ENCODE results near the gene KRTAP4-7. TPM values are rescaled to one million over a fixed set of nuclear protein-coding genes. Genes with fewer than 3 reads are reported as not detected.
A peak's percentile ranks its signal among the peaks of the same experiment; 100 is the strongest.
"Not testable (repeated sequence)": the region's sequence is repeated elsewhere in the genome, so short reads cannot be mapped to it uniquely, and the experiment has no call there.

The KRTAP4-7 gene
- total and polyA plus RNA-seq, 2 of the 4 experiments (the other 2 are of a cell fraction), result not detected

DNA sequence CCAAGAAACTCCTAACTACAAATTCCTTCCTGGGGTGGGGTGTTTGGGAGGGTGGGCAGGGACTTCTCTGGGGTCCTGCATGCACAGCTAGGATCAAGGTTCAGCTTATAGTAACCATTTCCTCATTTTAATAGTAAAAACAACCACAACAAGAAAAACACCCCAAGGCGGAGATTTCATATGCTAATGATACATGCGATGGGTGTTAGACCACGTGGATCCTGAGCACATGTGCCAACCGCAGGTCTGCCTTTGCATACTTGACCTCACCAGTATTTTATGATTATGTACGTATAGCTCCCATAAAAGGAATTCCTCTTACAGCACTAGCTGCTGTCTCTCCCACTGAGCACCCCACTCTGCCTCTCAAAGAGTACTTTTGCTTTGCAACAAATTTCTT lies 32.3 kb downstream of the KRTAP4-7 start:
- CTCF ChIA-PET, result interaction anchor here (0.6 kb wide), 1 partner anchor 108 kb away, joined by 3 read pairs; no protein-coding TSS in a partner anchor
- dilution Hi-C loops (cut with HindIII; ENCODE audit: low sequenced_read_pairs, unreplicated experiment), result no loop called here

DNA sequence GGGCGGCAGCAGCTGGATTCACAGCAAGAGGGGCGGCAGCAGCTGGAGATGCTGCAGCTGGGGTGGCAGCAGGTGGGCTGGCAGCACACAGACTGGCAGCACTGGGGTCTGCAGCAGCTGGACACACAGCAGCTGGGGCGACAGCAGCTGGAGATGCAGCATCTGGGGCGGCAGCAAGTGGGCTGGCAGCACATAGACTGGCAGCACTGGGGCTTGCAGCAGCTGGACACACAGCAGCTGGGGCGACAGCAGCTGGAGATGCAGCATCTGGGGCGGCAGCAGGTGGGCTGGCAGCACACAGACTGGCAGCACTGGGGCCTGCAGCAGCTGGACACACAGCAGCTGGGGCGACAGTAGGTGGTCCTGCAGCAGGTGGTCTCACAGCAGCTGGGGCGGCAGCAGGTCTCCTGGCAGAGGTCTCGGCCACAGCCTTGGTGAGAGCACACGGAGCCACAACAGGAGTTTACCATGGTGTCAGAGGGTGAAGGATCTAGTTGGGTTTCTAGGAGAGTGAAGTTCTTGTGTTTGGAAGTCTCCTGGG lies 34.0 kb downstream of the KRTAP4-7 start, which contains the start of gene KRTAP4-11:
Gene KRTAP4-11, minus strand, starts transcription at position 528 of the 541 bp plus-strand sequence. Its CDS starts 58 bp downstream, at position 470.
- H3K4me3 ChIP-seq (ENCODE audit: insufficient read depth, low read depth, low read length); H3K23ac ChIP-seq (ENCODE audit: low read depth, low read length); H3K79me1 ChIP-seq (ENCODE audit: low read depth in 1 of 2, low read length in 2 of 2); intact Hi-C loops (cut with micrococcal nuclease); CTCF ChIA-PET; DNase-seq; H3K9me1 ChIP-seq (ENCODE audit: insufficient read depth, low read length); H2AFZ ChIP-seq (replicated peaks; ENCODE audit: low read length, poor library complexity); ATAC-seq (ENCODE audit: low read depth); H2AK9ac ChIP-seq (replicated peaks; ENCODE audit: low read depth, low read length, poor library complexity); H3K9ac ChIP-seq (ENCODE audit: low read depth, low read length); H3K18ac ChIP-seq (ENCODE audit: low read depth, low read length); H3K9me3 ChIP-seq (ENCODE audit: control insufficient read depth, insufficient read depth, low read length); H3K27me3 ChIP-seq (ENCODE audit: control insufficient read depth, insufficient read depth, low read length); H2BK20ac ChIP-seq (ENCODE audit: low read depth, low read length); BruUV-seq (replicated peaks); H4K5ac ChIP-seq (ENCODE audit: low read depth, low read length); dilution Hi-C loops (cut with HindIII; ENCODE audit: low sequenced_read_pairs, unreplicated experiment); POLR2A ChIA-PET (ENCODE audit: unreplicated experiment); in situ Hi-C loops (cut with MboI; ENCODE audit: low sequenced_read_pairs); H3K4me2 ChIP-seq (ENCODE audit: low read depth, low read length); H3K36me3 ChIP-seq (ENCODE audit: control insufficient read depth, insufficient read depth, low read length); H3K27ac ChIP-seq (ENCODE audit: insufficient read depth, low read length); H3K4me1 ChIP-seq (ENCODE audit: control insufficient read depth, insufficient read depth, low read length); H4K20me1 ChIP-seq (ENCODE audit: insufficient read depth, low read length); H2BK15ac ChIP-seq (ENCODE audit: low read depth, low read length); H3K56ac ChIP-seq (ENCODE audit: extremely low read depth, insufficient read depth, low read length): not testable (repeated sequence)
- peak within 1 kb of the TSS; percentile 9; the same call in 1 of the 2 replicates for H3K14ac ChIP-seq (replicated peaks; ENCODE audit: low read depth, low read length)
- peak within 1 kb of the TSS; percentile 14; the same call in 1 of the 2 replicates for H2BK120ac ChIP-seq (ENCODE audit: low read depth, low read length)
- 91% methylated on average over 3 of the region's 10 CpGs; no CpG with 5 or more reads in 1 of the 2 experiments for WGBS, 2 experiments (ENCODE audit: extremely low coverage in 2 of 2, insufficient read length in 1 of 2)
- H2AK5ac ChIP-seq (ENCODE audit: low read depth, low read length), result peak within 1 kb of the TSS; percentile 70
- H4K8ac ChIP-seq (ENCODE audit: low read depth in 2 of 2, low read length in 2 of 2), result peak within 1 kb of the TSS in 1 of 2 experiments; percentile 62; a peak in 2 of 4 replicates
- H4K91ac ChIP-seq (ENCODE audit: insufficient read depth, low read depth, low read length), result 0 out of 2 replicates have a peak within 1 kb of the TSS, but pooled peaks have one; percentile 30
- peak within 1 kb of the TSS; percentile 56 for H3K4ac ChIP-seq (ENCODE audit: low read depth, low read length)
- H2BK5ac ChIP-seq (ENCODE audit: low read depth, low read length, poor library complexity, severe bottlenecking), result peak within 1 kb of the TSS; percentile 42

More for the DNA sequence above, 32.3 kb downstream of the KRTAP4-7 start:
- Histone ChIP-seq H3K9ac (ENCODE audit: low read depth, low read length) (no peak overlapping the region), H3K9me1 (ENCODE audit: insufficient read depth, low read length) (no peaks in the 10 kb centered on the region; the same call in 1 of the 2 replicates), H3K36me3 (ENCODE audit: control insufficient read depth, insufficient read depth, low read length) (no peaks in the 10 kb centered on the region), H3K18ac (ENCODE audit: low read depth, low read length) (peak overlapping the region; percentile 45; the same call in 1 of the 2 replicates), H3K4me1 (ENCODE audit: control insufficient read depth, insufficient read depth, low read length) (no peaks in the 10 kb centered on the region), H2BK120ac (ENCODE audit: low read depth, low read length) (no peak overlapping the region), H3K4ac (ENCODE audit: low read depth, low read length) (no peak overlapping the region), H2AK9ac (replicated peaks; ENCODE audit: low read depth, low read length, poor library complexity) (no peak overlapping the region), H3K23ac (ENCODE audit: low read depth, low read length) (no peak overlapping the region), H4K91ac (ENCODE audit: insufficient read depth, low read depth, low read length) (peak overlapping the region; percentile 18; the same call in 1 of the 2 replicates), H3K79me1 (ENCODE audit: low read depth in 1 of 2, low read length in 2 of 2) (no peaks in the 10 kb centered on the region), H3K56ac (ENCODE audit: extremely low read depth, insufficient read depth, low read length) (no peak overlapping the region), H3K27ac (ENCODE audit: insufficient read depth, low read length) (no peak overlapping the region), H4K5ac (ENCODE audit: low read depth, low read length) (no peak overlapping the region), H3K4me2 (ENCODE audit: low read depth, low read length) (no peak overlapping the region), H3K27me3 (ENCODE audit: control insufficient read depth, insufficient read depth, low read length) (no peaks in the 10 kb centered on the region), H3K14ac (replicated peaks; ENCODE audit: low read depth, low read length) (no peak overlapping the region; the same call in 1 of the 2 replicates), H3K4me3 (ENCODE audit: insufficient read depth, low read depth, low read length) (no peak overlapping the region), H2BK20ac (ENCODE audit: low read depth, low read length) (peak overlapping the region; percentile 34; the same call in 1 of the 2 replicates), H3K9me3 (ENCODE audit: control insufficient read depth, insufficient read depth, low read length) (no peaks in the 10 kb centered on the region), H2BK15ac (ENCODE audit: low read depth, low read length) (no peak overlapping the region), H2AFZ (replicated peaks; ENCODE audit: low read length, poor library complexity) (no peak overlapping the region), H4K20me1 (ENCODE audit: insufficient read depth, low read length) (no peaks in the 10 kb centered on the region), H4K8ac (ENCODE audit: low read depth in 2 of 2, low read length in 2 of 2) (no peak overlapping the region; a peak in 1 of 4 replicates), H2BK5ac (ENCODE audit: low read depth, low read length, poor library complexity, severe bottlenecking) (no peak overlapping the region), H2AK5ac (ENCODE audit: low read depth, low read length) (no peak overlapping the region)
- TF ChIP-seq ELK1 (IDR thresholded peaks at IDR 0.05; ENCODE audit: borderline replicate concordance, low read depth, low read length) (no peak), FOS (IDR thresholded peaks at IDR 0.05; ENCODE audit: low read depth, low read length) (no peak), CEBPB (IDR thresholded peaks at IDR 0.05; ENCODE audit: low read depth, low read length) (no peak), MAZ (IDR thresholded peaks at IDR 0.05; ENCODE audit: borderline replicate concordance, low read depth, low read length) (no peak), RFX5 (IDR thresholded peaks at IDR 0.05; ENCODE audit: low read depth, low read length) (no peak), RAD21 (IDR thresholded peaks at IDR 0.05; ENCODE audit: low read length) (no peak)
- intact Hi-C loops (cut with micrococcal nuclease), result no loop called here
- 100% methylated on average over 1 of the region's 5 CpGs; no CpG with 5 or more reads in 1 of the 2 experiments for WGBS, 2 experiments (ENCODE audit: extremely low coverage in 2 of 2, insufficient read length in 1 of 2)
- no TSS peak for BruUV-seq (replicated peaks)
- DNase-seq (no peak), ATAC-seq (ENCODE audit: low read depth) (no peak)
- POLR2A ChIA-PET (ENCODE audit: unreplicated experiment), result no interaction called here
- in situ Hi-C loops (cut with MboI; ENCODE audit: low sequenced_read_pairs), result no loop called here
